Thymus (tissue), 11 donors: ENCODE measurements around the gene RRM1. TPM values are rescaled to one million over a fixed set of nuclear protein-coding genes. Genes with fewer than 3 reads are reported as not detected.

Experiments used
- DNase-seq, 9 donors: peaks; one replicate each; pipeline ENCODE4 v3.0.0-alpha.2; 2013; ENCODE audit warnings: low spot score in 9 of 9, low read depth in 6 of 9, missing footprints in 1 of 9
- H3K27ac ChIP-seq, 2 donors: one replicate each; pipeline ENCODE4 v1.5.1; 2013; ENCODE audit warnings: control low read depth in 1 of 2, low read depth in 1 of 2, low read length in 1 of 2, mild to moderate bottlenecking in 1 of 2, moderate library complexity in 1 of 2
- H3K27me3 ChIP-seq, 2 donors: one replicate each; pipeline ENCODE4 v1.5.1; 2013; ENCODE audit warnings: low read length in 1 of 2; ENCODE audit not compliant: control insufficient read depth in 2 of 2, insufficient read depth in 1 of 2
- H3K36me3 ChIP-seq, 2 donors: one replicate each; pipeline ENCODE4 v1.5.1; 2013; ENCODE audit warnings: low read length in 1 of 2, mild to moderate bottlenecking in 1 of 2, moderate library complexity in 1 of 2; ENCODE audit not compliant: control insufficient read depth in 2 of 2, insufficient read depth in 2 of 2
- H3K4me1 ChIP-seq, 2 donors: one replicate each; pipeline ENCODE4 v1.5.1; 2013; ENCODE audit warnings: low read length in 2 of 2; ENCODE audit not compliant: control insufficient read depth in 2 of 2, insufficient read depth in 2 of 2
- H3K4me3 ChIP-seq, 2 donors: one replicate each; pipeline ENCODE4 v1.5.1; 2013; ENCODE audit warnings: low read length in 2 of 2, control low read depth in 1 of 2, mild to moderate bottlenecking in 1 of 2
- H3K9me3 ChIP-seq, 2 donors: one replicate each; pipeline ENCODE4 v1.5.1; 2013; ENCODE audit warnings: low read length in 1 of 2, mild to moderate bottlenecking in 1 of 2; ENCODE audit not compliant: control insufficient read depth in 2 of 2, insufficient read depth in 1 of 2
- WGBS: extraction: QIAGEN DNeasy Blood & Tissue Kit; methylation state at CpG from one replicate; pipeline ENCODE4 v1.1.7; 2013; 5-methylcytosine and 5-hydroxymethylcytosine counted together
- polyA plus RNA-seq: library from polyadenylated mRNA; stranded (reverse); fragments of 200-250 nt; gene quantifications from one replicate; pipeline ENCODE4 v1.2.3, GENCODE V29; 2013
- total RNA-seq: library from RNA; stranded (reverse); fragments of 120-200 nt; gene quantifications from one replicate; pipeline ENCODE4 v1.2.4, GENCODE V29; 2013
- donor health status: healthy.

RRM1 gene
- total and polyA plus RNA-seq, 2 donors = 16.5 to 109 TPM

GRCh38 chr11:4071914-4072313 lies 22.7 kb upstream of the RRM1 start:
- Histone ChIP-seq H3K4me3 (no peak overlapping the region), H3K27ac (peak overlapping the region in 1 of 2 donors; percentile 49), H3K9me3 (peaks cover 0 to 2% of the 10 kb centered on the region in 2 donors), H3K27me3 (no peaks in the 10 kb centered on the region), H3K36me3 (peaks cover 35 to 44% of the 10 kb centered on the region in 2 donors), H3K4me1 (peaks cover 4 to 6% of the 10 kb centered on the region in 2 donors)
- DNase-seq = peak in 1 of 9 donors; percentile 18

- H3K36me3 ChIP-seq = peaks cover 33 to 39% of the 10 kb centered on the region in 2 donors
- DNase-seq = peak in 8 of 9 donors; percentile 64 to 87 (median 72)
- H3K27me3 ChIP-seq = no peaks in the 10 kb centered on the region
- H3K4me1 ChIP-seq = peaks cover 4 to 6% of the 10 kb centered on the region in 2 donors
- 22% methylated on average over 4 of the region's 4 CpGs for WGBS
- H3K4me3 ChIP-seq = no peak overlapping the region
- H3K27ac ChIP-seq = no peak overlapping the region
- peaks cover 0 to 2% of the 10 kb centered on the region in 2 donors for H3K9me3 ChIP-seq
Measured at GRCh38 chr11:4072668-4073285, 21.8 kb upstream of the RRM1 start.

- 89% methylated on average over 7 of the region's 7 CpGs for WGBS
- peaks cover 0 to 3% of the 10 kb centered on the region in 2 donors for H3K4me1 ChIP-seq
- DNase-seq = no peak
- no peaks in the 10 kb centered on the region for H3K27me3 ChIP-seq
- H3K27ac ChIP-seq = no peak overlapping the region
- peaks cover 0 to 2% of the 10 kb centered on the region in 2 donors for H3K9me3 ChIP-seq
- no peak overlapping the region for H3K4me3 ChIP-seq
- H3K36me3 ChIP-seq = peaks cover 33 to 41% of the 10 kb centered on the region in 2 donors
Measured at GRCh38 chr11:4074266-4074665, 20.3 kb upstream of the RRM1 start.

- Histone ChIP-seq H3K27ac (no peak overlapping the region), H3K4me3 (no peak overlapping the region), H3K36me3 (peaks cover 28 to 41% of the 10 kb centered on the region in 2 donors), H3K4me1 (peaks cover 0 to 2% of the 10 kb centered on the region in 2 donors), H3K9me3 (peaks cover 0 to 2% of the 10 kb centered on the region in 2 donors), H3K27me3 (no peaks in the 10 kb centered on the region)
- DNase-seq = no peak
- 15% methylated on average over 1 of the region's 1 CpG for WGBS
Measured at GRCh38 chr11:4076774-4077173, 17.8 kb upstream of the RRM1 start.

- peaks cover 62 to 72% of the 10 kb centered on the region in 2 donors for H3K36me3 ChIP-seq
- WGBS = 87% methylated on average over 9 of the region's 9 CpGs
- H3K4me1 ChIP-seq = no peaks in the 10 kb centered on the region
- no peaks in the 10 kb centered on the region for H3K9me3 ChIP-seq
- H3K27ac ChIP-seq = no peak overlapping the region
- H3K27me3 ChIP-seq = no peaks in the 10 kb centered on the region
- H3K4me3 ChIP-seq = no peak overlapping the region
- no peak for DNase-seq
Measured at GRCh38 chr11:4083198-4083597, 11.4 kb upstream of the RRM1 start.

- WGBS = 98% methylated on average over 12 of the region's 12 CpGs
- no peaks in the 10 kb centered on the region for H3K27me3 ChIP-seq
- H3K9me3 ChIP-seq = no peaks in the 10 kb centered on the region
- peaks cover 70 to 75% of the 10 kb centered on the region in 2 donors for H3K36me3 ChIP-seq
- no peak overlapping the region for H3K27ac ChIP-seq
- no peaks in the 10 kb centered on the region for H3K4me1 ChIP-seq
- no peak for DNase-seq
- H3K4me3 ChIP-seq = no peak overlapping the region
Measured at GRCh38 chr11:4084406-4085125, 10.0 kb upstream of the RRM1 start.

GRCh38 chr11:4085575-4085974 lies 9.0 kb upstream of the RRM1 start:
- Histone ChIP-seq H3K4me3 (no peak overlapping the region), H3K9me3 (no peaks in the 10 kb centered on the region), H3K27ac (no peak overlapping the region), H3K27me3 (no peaks in the 10 kb centered on the region), H3K4me1 (peaks cover 0 to 9% of the 10 kb centered on the region in 2 donors), H3K36me3 (peaks cover 80 to 85% of the 10 kb centered on the region in 2 donors)
- DNase-seq = no peak

DNA sequence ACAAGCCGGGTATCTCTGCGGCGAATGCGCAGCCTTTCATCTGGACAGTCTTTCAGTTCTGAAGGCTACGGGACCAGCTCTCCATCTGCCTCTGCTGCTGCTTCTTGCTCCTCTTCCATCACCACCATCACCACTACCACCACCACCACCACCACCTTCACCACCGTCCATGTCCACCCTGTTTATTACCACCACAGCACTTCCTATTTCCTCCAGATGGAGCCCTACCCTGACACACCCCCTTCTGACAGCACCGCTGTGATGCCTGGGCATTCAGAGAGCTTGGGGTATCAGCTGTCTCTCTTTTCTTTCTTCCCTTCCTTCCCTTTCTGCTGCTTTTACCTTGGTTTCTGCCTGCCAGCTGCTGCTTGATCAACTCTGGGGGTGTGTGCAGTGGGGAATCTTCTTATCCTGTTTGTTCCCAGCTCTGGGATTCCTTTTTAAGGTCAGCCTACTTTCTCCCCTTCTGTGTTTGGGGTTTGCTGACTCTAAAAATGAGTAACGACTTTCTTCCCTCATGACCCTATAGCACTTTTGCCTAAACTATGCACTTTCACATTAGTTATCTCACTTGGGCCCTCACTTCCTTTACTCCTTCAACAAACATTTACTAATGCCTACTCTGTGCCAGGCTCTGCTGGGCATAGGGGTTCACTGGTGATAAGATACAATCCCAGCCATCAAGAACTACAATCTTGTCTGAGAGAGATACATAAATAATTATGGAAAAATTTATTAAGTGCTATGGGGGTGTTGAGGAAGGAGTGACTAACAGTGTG lies 7.8 kb upstream of the RRM1 start:
- H3K9me3 ChIP-seq = no peaks in the 10 kb centered on the region
- H3K4me1 ChIP-seq = peaks cover 4 to 19% of the 10 kb centered on the region in 2 donors
- WGBS = 90% methylated on average over 8 of the region's 8 CpGs
- no peak overlapping the region for H3K27ac ChIP-seq
- peaks cover 79 to 88% of the 10 kb centered on the region in 2 donors for H3K36me3 ChIP-seq
- H3K27me3 ChIP-seq = no peaks in the 10 kb centered on the region
- DNase-seq = no peak
- H3K4me3 ChIP-seq = no peak overlapping the region

DNA sequence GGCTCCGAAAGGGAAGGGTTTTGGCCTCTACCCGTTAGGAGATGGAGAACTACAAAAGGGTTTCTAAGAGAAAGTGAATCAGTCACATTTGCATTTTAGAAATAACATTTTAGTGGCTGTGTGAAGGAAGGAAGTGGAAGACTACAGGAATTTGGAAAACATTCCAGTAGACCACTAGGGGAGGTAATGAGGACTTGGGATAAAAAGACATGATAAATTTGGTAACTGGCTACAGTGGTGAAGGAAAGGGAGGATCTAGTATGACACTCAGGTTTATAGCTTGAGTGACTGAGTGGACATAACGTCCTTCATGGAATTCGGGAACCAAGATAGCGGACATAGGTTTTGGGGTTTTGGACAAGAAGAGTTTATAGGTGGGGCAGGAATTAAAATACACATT lies 7.0 kb upstream of the RRM1 start:
- Histone ChIP-seq H3K9me3 (no peaks in the 10 kb centered on the region), H3K4me1 (peaks cover 4 to 27% of the 10 kb centered on the region in 2 donors), H3K27me3 (no peaks in the 10 kb centered on the region), H3K4me3 (no peak overlapping the region), H3K36me3 (peaks cover 72 to 84% of the 10 kb centered on the region in 2 donors), H3K27ac (no peak overlapping the region)
- 98% methylated on average over 5 of the region's 5 CpGs for WGBS
- DNase-seq = no peak
